DMS 273 treated with DMSO at 0.1 percent for 48 hours (cell line): ENCODE measurements around the gene NDUFAB1.
"Not testable (repeated sequence)": the region's sequence is repeated elsewhere in the genome, so short reads cannot be mapped to it uniquely, and the experiment has no call there.

ENCODE experiments used
- DNase-seq: peaks from one replicate; lab custom pipeline; 2025; lab: John Stamatoyannopoulos, UW

Gene NDUFAB1

DNA sequence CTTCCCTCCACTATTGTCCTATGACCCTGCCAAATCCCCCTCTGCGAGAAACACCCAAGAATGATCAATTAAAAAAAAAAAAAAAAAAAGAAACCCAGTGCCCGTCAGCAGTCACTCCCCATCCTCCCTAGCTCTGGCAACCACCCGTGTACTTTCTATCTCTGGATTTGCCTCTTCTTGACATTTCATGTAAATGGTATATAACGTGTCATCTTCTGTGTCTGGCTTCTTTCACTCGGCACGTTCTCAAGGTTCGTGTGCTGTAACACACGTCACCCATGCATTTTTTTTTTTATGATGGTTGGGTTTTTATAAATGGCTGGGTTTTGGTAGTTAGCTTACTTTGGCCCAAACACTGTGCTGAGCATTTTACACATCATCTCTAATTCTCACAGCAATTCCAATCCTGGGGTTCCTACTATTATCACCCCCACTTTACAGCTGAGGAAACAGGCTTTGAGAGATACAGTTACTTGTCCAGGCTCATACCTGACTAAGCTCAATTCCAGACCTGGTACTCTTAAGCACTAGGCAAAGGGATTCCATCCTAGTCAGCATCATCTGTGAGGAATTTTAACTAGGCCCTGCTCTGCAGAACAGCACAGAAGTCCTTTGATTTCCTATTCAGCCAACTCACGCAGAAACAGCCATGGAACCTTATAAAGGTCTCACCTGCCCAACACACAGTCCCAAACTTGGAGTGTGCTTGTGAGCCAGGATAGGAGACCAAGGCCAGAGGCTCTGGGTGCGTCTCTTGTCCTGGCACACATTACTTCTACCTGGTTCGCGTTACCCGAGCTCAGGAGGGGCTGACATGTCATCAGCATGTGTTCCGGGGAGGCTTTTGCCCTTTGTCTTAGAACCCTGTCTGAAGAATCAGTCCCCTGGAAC, 11.7 kb downstream of the NDUFAB1 start:
- no peak for DNase-seq

GRCh38 chr16:23583271-23583670, 12.8 kb downstream of the NDUFAB1 start:
- not testable (repeated sequence) for DNase-seq

GRCh38 chr16:23581764-23582163, 14.4 kb downstream of the NDUFAB1 start:
- no peak for DNase-seq

- no peak for DNase-seq
Observed at GRCh38 chr16:23580391-23580790, 15.7 kb downstream of the NDUFAB1 start.

GRCh38 chr16:23579371-23579770, 16.7 kb downstream of the NDUFAB1 start:
- no peak for DNase-seq

DNA sequence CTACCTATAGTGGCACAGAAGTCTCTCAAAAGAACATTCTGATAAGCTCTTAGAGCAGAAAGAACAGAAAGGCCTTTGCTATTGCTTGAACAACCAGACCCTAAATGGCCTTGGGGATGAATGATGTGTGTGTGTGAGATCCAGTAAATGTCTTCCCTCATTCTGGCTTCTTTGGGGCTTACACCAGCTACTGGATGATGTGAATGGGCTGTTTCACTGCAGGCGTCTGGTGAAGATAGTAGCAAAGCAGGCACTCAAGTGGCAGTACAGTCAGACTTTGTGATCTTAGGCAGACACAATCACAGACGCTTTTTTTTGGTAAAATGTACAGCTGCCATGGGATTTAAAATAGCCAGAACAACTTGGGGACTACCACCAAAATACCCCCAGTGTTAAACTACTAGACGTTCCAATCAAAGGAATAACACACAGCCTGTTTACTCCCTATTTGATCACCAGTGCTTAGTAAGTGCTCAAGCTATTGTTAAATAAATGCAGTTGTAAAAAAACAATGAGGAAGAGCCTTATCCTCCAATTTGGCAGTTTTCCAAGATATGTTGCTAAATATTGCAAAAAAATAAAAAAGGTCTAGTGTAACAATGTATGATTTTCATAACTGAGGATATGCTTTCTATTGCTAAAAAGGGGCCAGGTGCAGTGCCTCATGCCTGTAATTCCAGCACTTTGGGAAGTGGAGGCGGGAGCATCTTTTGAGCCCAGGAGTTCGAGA, 17.9 kb downstream of the NDUFAB1 start:
- no peak for DNase-seq

- DNase-seq: no peak
Observed at GRCh38 chr16:23577493-23577892, 18.6 kb downstream of the NDUFAB1 start.

DNA sequence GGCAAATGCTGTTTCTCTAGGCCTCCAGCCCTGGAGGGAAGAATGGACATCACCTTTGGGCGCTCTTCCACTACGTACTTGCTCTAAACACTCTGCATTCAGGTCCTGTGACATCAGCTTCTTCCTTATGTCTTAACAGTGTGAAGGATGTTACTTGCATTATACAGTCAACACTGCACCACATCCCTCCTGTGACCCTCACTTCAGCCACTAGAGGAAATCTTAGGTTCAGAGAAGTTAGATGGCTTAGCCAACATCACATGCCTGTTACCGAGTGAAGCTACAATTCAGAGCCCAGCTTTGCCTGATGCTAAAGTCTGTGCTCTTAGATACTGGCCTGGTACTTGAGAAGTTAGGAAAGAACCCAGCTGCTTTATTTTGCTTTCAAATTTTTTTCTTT, 20.3 kb downstream of the NDUFAB1 start:
- no peak for DNase-seq

DNA sequence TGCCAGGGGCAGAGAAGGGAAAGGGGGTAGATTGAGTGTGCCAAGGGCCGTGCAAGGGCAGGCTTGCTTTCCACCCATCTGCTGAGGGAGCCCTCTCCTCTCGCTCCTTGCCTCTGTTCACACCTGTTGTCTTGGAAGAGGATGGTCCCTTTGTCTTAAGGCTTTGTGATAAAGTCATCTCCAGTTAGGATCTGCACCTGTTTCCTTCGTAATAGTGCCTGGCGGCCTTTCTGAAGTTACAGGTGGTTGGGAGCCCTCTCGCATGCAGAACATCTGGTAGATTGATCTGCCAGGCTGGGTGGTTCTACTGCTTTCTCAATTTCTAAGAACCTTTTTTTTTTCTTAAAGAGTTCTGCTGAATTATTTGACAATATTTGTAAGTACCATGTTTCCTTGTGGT, 22.3 kb downstream of the NDUFAB1 start:
- no peak for DNase-seq

DNA sequence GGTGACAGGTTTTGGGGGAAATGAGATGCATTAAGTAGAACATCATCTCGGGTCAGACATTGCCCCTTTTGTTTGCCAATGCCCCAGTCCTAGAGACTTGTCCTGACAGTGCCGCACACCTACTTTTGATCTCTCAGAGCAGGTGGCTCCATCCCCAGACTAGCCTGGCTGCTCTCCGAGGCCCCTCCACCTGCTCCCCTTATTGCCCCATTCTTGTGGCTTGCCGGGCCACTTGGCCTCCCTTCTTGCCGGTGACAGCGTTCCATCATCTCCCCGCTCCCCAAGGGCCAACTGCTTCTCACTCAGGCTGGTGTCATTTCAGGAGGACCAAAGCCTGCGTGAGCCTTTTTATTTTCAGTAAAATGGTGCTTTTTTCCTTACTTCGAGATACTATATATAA, 23.7 kb downstream of the NDUFAB1 start:
- DNase-seq: no peak

GRCh38 chr16:23571895-23572294, 24.2 kb downstream of the NDUFAB1 start:
- no peak for DNase-seq

- no peak for DNase-seq
Observed at GRCh38 chr16:23570992-23571632, 25.0 kb downstream of the NDUFAB1 start.

DNA sequence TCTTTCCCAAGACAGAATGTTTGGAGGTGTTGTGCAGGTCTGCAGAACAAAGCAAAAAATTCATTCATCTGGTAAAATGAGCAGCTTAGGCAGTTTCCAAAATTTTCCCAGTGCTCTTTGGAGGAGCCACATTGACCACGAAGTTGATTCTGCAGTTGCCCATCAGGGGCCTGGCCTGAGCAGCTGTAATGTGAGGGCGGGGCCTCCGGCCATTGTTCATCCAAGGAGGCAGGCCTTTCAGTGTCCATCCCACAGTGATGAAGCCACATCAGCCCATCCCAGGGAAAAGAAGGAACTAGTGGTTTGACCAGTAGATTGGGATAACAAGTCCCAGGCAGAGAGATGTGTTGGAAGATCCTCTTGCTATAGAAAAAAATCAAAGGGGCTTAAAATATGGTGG, 28.5 kb downstream of the NDUFAB1 start:
- DNase-seq: no peak

- DNase-seq: no peak
Observed at GRCh38 chr16:23566724-23567123, 29.4 kb downstream of the NDUFAB1 start.

GRCh38 chr16:23564575-23565363, 31.3 kb downstream of the NDUFAB1 start:
- no peak for DNase-seq

DNA sequence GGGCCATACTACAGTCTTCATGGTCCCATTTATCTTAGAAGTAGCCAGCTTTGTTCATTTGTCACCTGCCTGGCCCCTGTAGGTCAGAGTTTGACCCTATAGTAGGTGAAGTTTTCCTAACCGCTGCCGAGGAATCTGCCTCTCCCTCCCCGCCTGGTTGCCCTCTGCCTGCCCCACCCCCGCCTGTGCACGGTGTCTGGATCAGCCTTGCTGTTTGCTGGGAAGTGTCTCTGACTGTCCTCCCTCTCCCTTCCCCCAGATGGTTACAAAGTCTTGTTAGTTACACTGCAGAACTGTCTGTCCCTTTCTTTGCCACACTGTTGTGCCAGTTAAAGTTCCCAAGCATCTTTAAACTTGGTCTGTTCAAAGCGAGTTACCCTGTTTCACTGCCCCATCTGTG, 32.9 kb downstream of the NDUFAB1 start:
- DNase-seq: no peak

GRCh38 chr16:23562505-23562904, 33.6 kb downstream of the NDUFAB1 start:
- no peak for DNase-seq

DNA sequence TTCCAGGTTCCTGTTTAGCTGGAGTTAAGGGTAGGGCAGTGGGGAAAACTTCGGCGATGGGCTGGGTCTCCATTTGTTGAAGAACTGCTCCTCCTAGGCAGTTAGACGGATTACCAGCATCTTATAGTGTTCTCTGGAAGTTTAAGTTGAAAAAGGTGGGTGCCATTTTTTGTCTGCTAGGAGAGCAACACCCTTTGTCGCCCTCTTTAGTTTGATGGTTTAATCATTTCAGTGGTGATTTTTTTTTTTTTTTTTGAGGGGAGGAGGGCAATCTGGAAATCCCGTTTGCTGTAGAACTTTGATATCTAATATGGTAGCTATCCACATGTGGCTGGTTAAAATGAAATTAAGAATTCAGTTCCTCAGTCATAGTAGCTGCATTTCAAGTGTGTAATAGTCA, 34.5 kb downstream of the NDUFAB1 start:
- no peak for DNase-seq

DNA sequence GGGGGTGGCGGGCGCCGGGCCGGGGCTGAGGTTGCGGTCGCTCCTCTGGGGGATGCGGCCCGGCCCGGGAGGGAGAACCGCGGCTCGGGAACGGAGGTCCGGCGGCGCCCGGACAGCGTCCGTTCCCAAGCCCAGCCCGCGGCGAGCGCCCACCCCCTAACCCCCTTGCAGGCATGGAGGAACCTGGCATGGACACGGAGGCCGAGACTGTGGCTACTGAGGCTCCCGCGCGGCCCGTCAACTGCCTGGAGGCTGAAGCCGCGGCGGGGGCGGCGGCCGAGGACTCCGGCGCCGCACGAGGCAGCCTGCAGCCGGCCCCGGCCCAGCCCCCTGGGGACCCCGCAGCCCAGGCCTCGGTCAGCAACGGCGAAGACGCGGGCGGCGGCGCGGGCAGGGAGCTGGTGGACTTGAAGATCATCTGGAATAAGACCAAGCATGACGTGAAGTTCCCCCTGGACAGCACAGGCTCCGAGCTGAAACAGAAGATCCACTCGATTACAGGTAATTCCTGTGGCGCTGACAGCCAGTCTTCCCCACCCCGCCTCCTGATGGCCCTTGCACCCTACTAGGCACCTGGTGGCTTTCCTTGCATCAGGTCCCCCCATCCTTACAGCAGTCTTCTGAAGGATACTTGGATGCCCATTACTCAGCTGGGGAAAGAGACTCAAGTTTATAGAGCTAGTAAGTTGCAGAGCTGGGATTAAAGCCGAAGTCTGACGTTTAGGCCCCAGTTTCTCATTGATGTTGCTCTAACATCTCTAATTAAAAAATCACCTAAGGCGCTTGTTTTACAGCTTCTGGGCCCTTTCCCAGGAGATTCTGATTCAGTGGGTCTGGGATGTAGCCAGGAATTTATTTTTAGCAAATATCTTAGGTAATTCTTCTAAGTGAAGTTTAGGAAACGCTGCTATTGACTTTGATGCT, 38.1 kb downstream of the NDUFAB1 start:
- no peak for DNase-seq

GRCh38 chr16:23556881-23557778, 39.0 kb downstream of the NDUFAB1 start, which contains the start of the genes EARS2 and UBFD1:
TSS of gene EARS2 (minus strand) at chr16:23557350. CDS start at chr16:23557343, 7 bp downstream.
TSS of gene UBFD1 (plus strand) at chr16:23557727. CDS start at chr16:23557743, 16 bp downstream.
- peak; percentile 97 for DNase-seq
